Body of pancreas (tissue), 4 donors: ENCODE data around the gene PCSK6.

Experiments
- CTCF ChIP-seq, 7 experiments: fragments of 450-650 bp in 4 of 7; fragments of 200-600 bp in 3 of 7; sonication (generic) in 3 of 7; IDR thresholded peaks; one replicate each; pipeline ENCODE4 v1.5.1; 2016 to 2019; ENCODE audit warnings: antibody characterized with exemption in 7 of 7
- POLR2A ChIP-seq, 3 donors: fragments of 450-650 bp; IDR thresholded peaks; one replicate each; pipeline ENCODE4 v1.6.1; 2016; ENCODE audit warnings: antibody characterized with exemption in 3 of 3, mild to moderate bottlenecking in 2 of 3

GRCh38 chr15:101262551-101262950 is 227.0 kb downstream of the PCSK6 start:
- TF ChIP-seq CTCF (IDR thresholded peaks at IDR 0.05), result no peak
- TF ChIP-seq POLR2A (IDR thresholded peaks at IDR 0.05), result no peak
